GM19099 (cell line): ENCODE results near the gene FBLN2.

Source experiments
- POLR2A ChIP-seq: IDR thresholded peaks from 3 replicates; pipeline ENCODE4 v1.6.1; 2011; ENCODE audit warnings: low read depth; ENCODE audit not compliant: insufficient read length; ENCODE audit errors: extremely low read depth

The FBLN2 gene

GRCh38 chr3:13550423-13550690 lies 1.4 kb downstream of the FBLN2 start:
- TF ChIP-seq POLR2A: no peak

GRCh38 chr3:13550791-13551360 lies 2.0 kb downstream of the FBLN2 start:
- TF ChIP-seq POLR2A: no peak

GRCh38 chr3:13552857-13553652 lies 4.1 kb downstream of the FBLN2 start:
- TF ChIP-seq POLR2A: no peak

GRCh38 chr3:13553686-13554085 lies 4.8 kb downstream of the FBLN2 start:
- TF ChIP-seq POLR2A: no peak

GRCh38 chr3:13555753-13556152 lies 6.8 kb downstream of the FBLN2 start:
- TF ChIP-seq POLR2A: no peak

GRCh38 chr3:13556207-13556606 lies 7.3 kb downstream of the FBLN2 start:
- TF ChIP-seq POLR2A: no peak

- TF ChIP-seq POLR2A: no peak
Observed at GRCh38 chr3:13556917-13557316, 8.0 kb downstream of the FBLN2 start.

- TF ChIP-seq POLR2A: no peak
Observed at GRCh38 chr3:13557417-13557816, 8.5 kb downstream of the FBLN2 start.

GRCh38 chr3:13557926-13558325 lies 9.0 kb downstream of the FBLN2 start:
- no peak for TF ChIP-seq POLR2A

- no peak for TF ChIP-seq POLR2A
Observed at GRCh38 chr3:13558651-13559050, 9.7 kb downstream of the FBLN2 start.

- no peak for TF ChIP-seq POLR2A
Observed at GRCh38 chr3:13559764-13560525, 11.0 kb downstream of the FBLN2 start.

GRCh38 chr3:13561376-13561775 lies 12.5 kb downstream of the FBLN2 start:
- no peak for TF ChIP-seq POLR2A

- no peak for TF ChIP-seq POLR2A
Observed at GRCh38 chr3:13561967-13562366, 13.0 kb downstream of the FBLN2 start.

- no peak for TF ChIP-seq POLR2A
Observed at GRCh38 chr3:13563321-13563720, 14.4 kb downstream of the FBLN2 start.

- TF ChIP-seq POLR2A: no peak
Observed at GRCh38 chr3:13563911-13564310, 15.0 kb downstream of the FBLN2 start.
